Liver (tissue), 9 donors: ENCODE results near the gene MOB3C. TPM values are rescaled to one million over a fixed set of nuclear protein-coding genes. Genes with fewer than 3 reads are reported as not detected.

ENCODE experiments used
- DNase-seq: peaks from one replicate; pipeline ENCODE4 v3.0.0-alpha.2; 2017; ENCODE audit warnings: low spot score
- H3K27ac ChIP-seq, 2 donors: one replicate each; pipeline ENCODE4 v1.7.0; 2013; ENCODE audit warnings: inconsistent platforms in 2 of 2, low read length in 2 of 2, control low read depth in 1 of 2, low read depth in 1 of 2, mild to moderate bottlenecking in 1 of 2
- H3K27me3 ChIP-seq, 4 donors: one replicate each; pipeline versions ENCODE4 v1.6.1 to v1.7.0; 2013; ENCODE audit warnings: low read length in 3 of 4, inconsistent platforms in 1 of 4, mild to moderate bottlenecking in 1 of 4, moderate library complexity in 1 of 4; ENCODE audit not compliant: control insufficient read depth in 4 of 4, insufficient read depth in 4 of 4
- H3K36me3 ChIP-seq, 4 donors: one replicate each; pipeline versions ENCODE4 v1.6.1 to v1.7.0; 2013; ENCODE audit warnings: low read length in 3 of 4, mild to moderate bottlenecking in 3 of 4, low read depth in 1 of 4, moderate library complexity in 1 of 4; ENCODE audit not compliant: control insufficient read depth in 4 of 4, insufficient read depth in 3 of 4
- H3K4me1 ChIP-seq, 4 donors: one replicate each; pipeline versions ENCODE4 v1.6.1 to v1.7.0; 2013; ENCODE audit warnings: low read length in 3 of 4, mild to moderate bottlenecking in 3 of 4, moderate library complexity in 1 of 4; ENCODE audit not compliant: control insufficient read depth in 4 of 4, insufficient read depth in 4 of 4
- H3K4me3 ChIP-seq, 3 donors: one replicate each; pipeline versions ENCODE4 v1.6.1 to v1.7.0; 2013; ENCODE audit warnings: low read length in 3 of 3, control low read depth in 1 of 3, low read depth in 1 of 3, mild to moderate bottlenecking in 1 of 3
- H3K9ac ChIP-seq, 2 donors: one replicate each; pipeline ENCODE4 v1.7.0; 2013; ENCODE audit warnings: low read length in 2 of 2, mild to moderate bottlenecking in 2 of 2, moderate library complexity in 2 of 2, control low read depth in 1 of 2, low read depth in 1 of 2
- H3K9me3 ChIP-seq, 4 donors: one replicate each; pipeline versions ENCODE4 v1.6.1 to v1.7.0; 2013; ENCODE audit warnings: low read length in 3 of 4; ENCODE audit not compliant: control insufficient read depth in 4 of 4
- FOXA1 ChIP-seq: IDR thresholded peaks from 2 replicates; pipeline ENCODE4 v1.6.1; 2016; ENCODE audit warnings: antibody characterized with exemption
- FOXA2 ChIP-seq: IDR thresholded peaks from 2 replicates; pipeline ENCODE4 v1.6.1; 2016; ENCODE audit warnings: antibody characterized with exemption
- GABPA ChIP-seq, 2 donors: IDR thresholded peaks in 1 of 2; conservative IDR thresholded peaks in 1 of 2; 2 replicates each; pipeline ENCODE4 v1.6.1; 2016; ENCODE audit warnings: antibody characterized with exemption in 2 of 2, mild to moderate bottlenecking in 1 of 2, moderate library complexity in 1 of 2
- HNF4A ChIP-seq, 2 donors: conservative IDR thresholded peaks; 2 replicates each; pipeline ENCODE4 v1.6.1; 2016; ENCODE audit warnings: antibody characterized with exemption in 2 of 2, mild to moderate bottlenecking in 2 of 2
- HNF4G ChIP-seq: IDR thresholded peaks from 2 replicates; pipeline ENCODE4 v1.6.1; 2016; ENCODE audit warnings: antibody characterized with exemption
- JUND ChIP-seq, 2 donors: IDR thresholded peaks; 2 replicates each; pipeline ENCODE4 v1.6.1; 2016; ENCODE audit warnings: antibody characterized with exemption in 2 of 2
- NR2F2 ChIP-seq: IDR thresholded peaks from 2 replicates; pipeline ENCODE4 v1.6.1; 2016; ENCODE audit warnings: antibody characterized with exemption
- RAD21 ChIP-seq, 2 donors: IDR thresholded peaks; 2 replicates each; pipeline ENCODE4 v1.6.1; 2016; ENCODE audit warnings: antibody characterized with exemption in 2 of 2, mild to moderate bottlenecking in 2 of 2
- RXRA ChIP-seq, 2 donors: IDR thresholded peaks; 2 replicates each; pipeline ENCODE4 v1.6.1; 2017 to 2018; ENCODE audit warnings: antibody characterized with exemption in 2 of 2, mild to moderate bottlenecking in 1 of 2
- SP1 ChIP-seq: IDR thresholded peaks from 2 replicates; pipeline ENCODE4 v1.6.1; 2018; ENCODE audit warnings: antibody characterized with exemption, mild to moderate bottlenecking
- TAF1 ChIP-seq: conservative IDR thresholded peaks from 2 replicates; pipeline ENCODE4 v1.6.1; 2016; ENCODE audit warnings: antibody characterized with exemption, mild to moderate bottlenecking
- YY1 ChIP-seq: IDR thresholded peaks from 2 replicates; pipeline ENCODE4 v1.6.1; 2016; ENCODE audit warnings: antibody characterized with exemption, mild to moderate bottlenecking
- WGBS: extraction: QIAGEN DNeasy Blood & Tissue Kit; methylation state at CpG from one replicate; pipeline ENCODE4 v1.1.7; 2013; 5-methylcytosine and 5-hydroxymethylcytosine counted together
- polyA plus RNA-seq, 2 donors: library from polyadenylated mRNA; stranded (reverse) in 1 of 2; unstranded in 1 of 2; fragments of 200-250 nt in 1 of 2; fragments of >200 nt in 1 of 2; fragmentation: Nextera tagmentation in 1 of 2; extraction: Ambion mirVana in 1 of 2; gene quantifications; one replicate each; pipeline versions ENCODE4 v1.2.1 to v1.2.3, GENCODE V29; 2013 to 2015
- total RNA-seq, 2 donors: library from RNA; depleted of rRNA; stranded (reverse); fragments of >200 nt; gene quantifications; one replicate each; pipeline ENCODE4 v1.2.3, GENCODE V29; 2014
- TF ChIP-seq, protein P1 (sequence below): IDR thresholded peaks from 2 replicates; pipeline ENCODE4 v1.6.1; 2016; ENCODE audit warnings: antibody characterized with exemption
- TF ChIP-seq, protein P2 (sequence below): fragments of 150-350 bp; IDR thresholded peaks from 2 replicates; pipeline ENCODE4 v1.5.1; 2017; ENCODE audit warnings: improper control_type of control experiment, low read depth, low read length; ENCODE audit not compliant: missing input control
- TF ChIP-seq, protein P3 (sequence below): IDR thresholded peaks from 2 replicates; pipeline ENCODE4 v1.6.1; 2016; ENCODE audit warnings: antibody characterized with exemption
- TF ChIP-seq, protein P4 (sequence below): IDR thresholded peaks from 2 replicates; pipeline ENCODE4 v1.6.1; 2016; ENCODE audit warnings: antibody characterized with exemption, mild to moderate bottlenecking
- TF ChIP-seq, protein P5 (sequence below): IDR thresholded peaks from 2 replicates; pipeline ENCODE4 v1.6.1; 2016; ENCODE audit warnings: antibody characterized with exemption
- donor health status: healthy.
- donor health status: healthy.
- donor health status: healthy.
- donor health status: healthy.
- donor health status: healthy.

Gene MOB3C
- total and polyA plus RNA-seq, 4 donors, result 2.3 to 7.9 (median 5.4) TPM

DNA sequence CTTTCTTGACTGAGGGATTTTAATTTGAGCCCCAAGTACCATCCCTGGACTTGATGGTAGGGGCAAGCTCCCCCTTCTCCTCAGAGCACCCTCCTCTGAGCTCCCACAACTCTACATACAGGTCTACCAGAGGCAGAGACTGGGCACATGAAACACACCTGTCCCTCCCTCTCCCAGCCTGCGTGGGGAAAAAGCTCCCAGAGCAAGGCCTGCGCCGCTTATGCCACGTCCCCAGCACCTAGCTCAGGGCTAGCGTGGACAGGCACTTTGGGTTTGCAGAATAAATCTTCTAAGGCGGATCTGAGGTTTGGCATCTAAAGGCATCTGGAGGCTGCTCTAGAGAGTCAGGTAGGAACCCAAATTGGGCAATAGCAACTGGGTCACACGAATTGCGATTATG lies 57.6 kb downstream of the MOB3C start:
- H3K36me3 ChIP-seq, result peaks cover 0 to 56% (median 23%) of the 10 kb centered on the region in 4 donors
- H3K27me3 ChIP-seq, result no peaks in the 10 kb centered on the region
- 98% methylated on average over 8 of the region's 8 CpGs for WGBS
- H3K4me3 ChIP-seq, result no peak overlapping the region
- TF ChIP-seq RAD21 (IDR thresholded peaks at IDR 0.05) (no peak), GABPA (IDR thresholded peaks at IDR 0.05 in 1 of 2, conservative IDR thresholded peaks at IDR 0.05 in 1 of 2) (no peak), NR2F2 (no peak), TAF1 (no peak)
- TF ChIP-seq, protein P1, sequence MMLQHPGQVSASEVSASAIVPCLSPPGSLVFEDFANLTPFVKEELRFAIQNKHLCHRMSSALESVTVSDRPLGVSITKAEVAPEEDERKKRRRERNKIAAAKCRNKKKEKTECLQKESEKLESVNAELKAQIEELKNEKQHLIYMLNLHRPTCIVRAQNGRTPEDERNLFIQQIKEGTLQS, result no peak
- TF ChIP-seq, protein P2, sequence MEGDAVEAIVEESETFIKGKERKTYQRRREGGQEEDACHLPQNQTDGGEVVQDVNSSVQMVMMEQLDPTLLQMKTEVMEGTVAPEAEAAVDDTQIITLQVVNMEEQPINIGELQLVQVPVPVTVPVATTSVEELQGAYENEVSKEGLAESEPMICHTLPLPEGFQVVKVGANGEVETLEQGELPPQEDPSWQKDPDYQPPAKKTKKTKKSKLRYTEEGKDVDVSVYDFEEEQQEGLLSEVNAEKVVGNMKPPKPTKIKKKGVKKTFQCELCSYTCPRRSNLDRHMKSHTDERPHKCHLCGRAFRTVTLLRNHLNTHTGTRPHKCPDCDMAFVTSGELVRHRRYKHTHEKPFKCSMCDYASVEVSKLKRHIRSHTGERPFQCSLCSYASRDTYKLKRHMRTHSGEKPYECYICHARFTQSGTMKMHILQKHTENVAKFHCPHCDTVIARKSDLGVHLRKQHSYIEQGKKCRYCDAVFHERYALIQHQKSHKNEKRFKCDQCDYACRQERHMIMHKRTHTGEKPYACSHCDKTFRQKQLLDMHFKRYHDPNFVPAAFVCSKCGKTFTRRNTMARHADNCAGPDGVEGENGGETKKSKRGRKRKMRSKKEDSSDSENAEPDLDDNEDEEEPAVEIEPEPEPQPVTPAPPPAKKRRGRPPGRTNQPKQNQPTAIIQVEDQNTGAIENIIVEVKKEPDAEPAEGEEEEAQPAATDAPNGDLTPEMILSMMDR, result no peak
- no peak overlapping the region for H3K9ac ChIP-seq
- no peaks in the 10 kb centered on the region for H3K4me1 ChIP-seq
- H3K27ac ChIP-seq, result no peak overlapping the region
- no peaks in the 10 kb centered on the region for H3K9me3 ChIP-seq
- DNase-seq, result no peak

DNA sequence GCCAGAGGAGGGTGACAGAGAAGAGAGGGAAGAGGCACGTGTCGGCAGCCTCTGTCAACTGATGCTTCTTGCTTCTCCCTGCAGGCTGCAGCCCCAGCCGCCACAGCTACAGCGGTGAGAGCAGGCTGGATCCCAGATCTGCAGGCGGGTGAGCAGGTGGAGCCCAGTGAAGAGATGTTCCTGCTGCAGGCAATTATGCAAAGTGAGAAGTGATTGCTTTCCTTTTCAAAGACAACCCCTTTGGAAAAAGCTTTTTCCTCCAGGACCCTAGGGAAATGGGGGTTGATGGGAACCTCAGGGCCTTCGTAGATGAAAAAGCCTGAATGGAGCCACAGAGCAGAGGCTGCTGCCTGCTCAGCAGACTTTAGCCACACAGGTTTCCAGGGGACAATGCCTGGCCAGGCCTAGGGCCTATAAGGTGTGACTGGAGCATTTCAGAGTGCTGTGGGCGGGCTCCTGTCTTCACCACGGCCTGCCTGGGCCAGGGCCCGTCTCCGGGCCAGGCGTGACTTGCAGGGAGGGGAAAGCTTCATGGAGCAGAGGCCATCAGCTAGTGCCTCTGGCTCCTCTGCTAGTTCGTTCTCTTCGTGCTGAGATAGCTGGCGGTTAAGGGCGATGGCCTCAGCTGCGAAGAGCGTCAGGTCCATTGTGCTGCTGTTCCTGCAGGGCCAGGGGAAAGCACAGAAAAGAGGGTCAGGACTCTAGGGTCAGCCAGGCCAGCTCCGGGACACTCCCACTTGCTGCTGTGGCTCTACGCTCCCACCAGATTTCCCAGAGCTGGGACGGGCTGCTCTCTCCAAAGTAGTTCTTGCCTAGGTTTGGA lies 58.3 kb downstream of the MOB3C start:
- H3K4me1 ChIP-seq, result no peaks in the 10 kb centered on the region
- 88% methylated on average over 20 of the region's 20 CpGs for WGBS
- no peaks in the 10 kb centered on the region for H3K27me3 ChIP-seq
- H3K4me3 ChIP-seq, result no peak overlapping the region
- TF ChIP-seq, protein P1, result no peak
- TF ChIP-seq FOXA2 (no peak), SP1 (no peak), YY1 (no peak), JUND (IDR thresholded peaks at IDR 0.05) (no peak), TAF1 (no peak), HNF4A (conservative IDR thresholded peaks at IDR 0.05) (no peak), FOXA1 (no peak), GABPA (IDR thresholded peaks at IDR 0.05 in 1 of 2, conservative IDR thresholded peaks at IDR 0.05 in 1 of 2) (no peak), NR2F2 (no peak), RAD21 (IDR thresholded peaks at IDR 0.05) (no peak), RXRA (IDR thresholded peaks at IDR 0.05) (no peak), HNF4G (no peak)
- TF ChIP-seq, protein P3, sequence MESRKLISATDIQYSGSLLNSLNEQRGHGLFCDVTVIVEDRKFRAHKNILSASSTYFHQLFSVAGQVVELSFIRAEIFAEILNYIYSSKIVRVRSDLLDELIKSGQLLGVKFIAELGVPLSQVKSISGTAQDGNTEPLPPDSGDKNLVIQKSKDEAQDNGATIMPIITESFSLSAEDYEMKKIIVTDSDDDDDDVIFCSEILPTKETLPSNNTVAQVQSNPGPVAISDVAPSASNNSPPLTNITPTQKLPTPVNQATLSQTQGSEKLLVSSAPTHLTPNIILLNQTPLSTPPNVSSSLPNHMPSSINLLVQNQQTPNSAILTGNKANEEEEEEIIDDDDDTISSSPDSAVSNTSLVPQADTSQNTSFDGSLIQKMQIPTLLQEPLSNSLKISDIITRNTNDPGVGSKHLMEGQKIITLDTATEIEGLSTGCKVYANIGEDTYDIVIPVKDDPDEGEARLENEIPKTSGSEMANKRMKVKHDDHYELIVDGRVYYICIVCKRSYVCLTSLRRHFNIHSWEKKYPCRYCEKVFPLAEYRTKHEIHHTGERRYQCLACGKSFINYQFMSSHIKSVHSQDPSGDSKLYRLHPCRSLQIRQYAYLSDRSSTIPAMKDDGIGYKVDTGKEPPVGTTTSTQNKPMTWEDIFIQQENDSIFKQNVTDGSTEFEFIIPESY, result no peak
- TF ChIP-seq, protein P4, sequence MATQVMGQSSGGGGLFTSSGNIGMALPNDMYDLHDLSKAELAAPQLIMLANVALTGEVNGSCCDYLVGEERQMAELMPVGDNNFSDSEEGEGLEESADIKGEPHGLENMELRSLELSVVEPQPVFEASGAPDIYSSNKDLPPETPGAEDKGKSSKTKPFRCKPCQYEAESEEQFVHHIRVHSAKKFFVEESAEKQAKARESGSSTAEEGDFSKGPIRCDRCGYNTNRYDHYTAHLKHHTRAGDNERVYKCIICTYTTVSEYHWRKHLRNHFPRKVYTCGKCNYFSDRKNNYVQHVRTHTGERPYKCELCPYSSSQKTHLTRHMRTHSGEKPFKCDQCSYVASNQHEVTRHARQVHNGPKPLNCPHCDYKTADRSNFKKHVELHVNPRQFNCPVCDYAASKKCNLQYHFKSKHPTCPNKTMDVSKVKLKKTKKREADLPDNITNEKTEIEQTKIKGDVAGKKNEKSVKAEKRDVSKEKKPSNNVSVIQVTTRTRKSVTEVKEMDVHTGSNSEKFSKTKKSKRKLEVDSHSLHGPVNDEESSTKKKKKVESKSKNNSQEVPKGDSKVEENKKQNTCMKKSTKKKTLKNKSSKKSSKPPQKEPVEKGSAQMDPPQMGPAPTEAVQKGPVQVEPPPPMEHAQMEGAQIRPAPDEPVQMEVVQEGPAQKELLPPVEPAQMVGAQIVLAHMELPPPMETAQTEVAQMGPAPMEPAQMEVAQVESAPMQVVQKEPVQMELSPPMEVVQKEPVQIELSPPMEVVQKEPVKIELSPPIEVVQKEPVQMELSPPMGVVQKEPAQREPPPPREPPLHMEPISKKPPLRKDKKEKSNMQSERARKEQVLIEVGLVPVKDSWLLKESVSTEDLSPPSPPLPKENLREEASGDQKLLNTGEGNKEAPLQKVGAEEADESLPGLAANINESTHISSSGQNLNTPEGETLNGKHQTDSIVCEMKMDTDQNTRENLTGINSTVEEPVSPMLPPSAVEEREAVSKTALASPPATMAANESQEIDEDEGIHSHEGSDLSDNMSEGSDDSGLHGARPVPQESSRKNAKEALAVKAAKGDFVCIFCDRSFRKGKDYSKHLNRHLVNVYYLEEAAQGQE, result no peak
- TF ChIP-seq, protein P2, result no peak
- TF ChIP-seq, protein P5, sequence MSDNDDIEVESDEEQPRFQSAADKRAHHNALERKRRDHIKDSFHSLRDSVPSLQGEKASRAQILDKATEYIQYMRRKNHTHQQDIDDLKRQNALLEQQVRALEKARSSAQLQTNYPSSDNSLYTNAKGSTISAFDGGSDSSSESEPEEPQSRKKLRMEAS, result no peak
- peaks cover 0 to 55% (median 23%) of the 10 kb centered on the region in 4 donors for H3K36me3 ChIP-seq
- no peak overlapping the region for H3K27ac ChIP-seq
- H3K9me3 ChIP-seq, result no peaks in the 10 kb centered on the region
- no peak for DNase-seq
- H3K9ac ChIP-seq, result no peak overlapping the region
